Effector CD8-positive, alpha-beta T cell (primary cell): ENCODE data around the gene SCAMP2.
A peak's percentile ranks its signal among the peaks of the same experiment; 100 is the strongest.

ENCODE experiments used
- DNase-seq: peaks from one replicate; lab custom pipeline; 2025; lab: John Stamatoyannopoulos, UW

SCAMP2 gene

GRCh38 chr15:74858369-74858740, 14.8 kb downstream of the SCAMP2 start:
- DNase-seq: no peak

- no peak for DNase-seq
Measured at GRCh38 chr15:74857671-74858368, 15.3 kb downstream of the SCAMP2 start.

- DNase-seq: no peak
Measured at GRCh38 chr15:74857082-74857655, 16.0 kb downstream of the SCAMP2 start.

- no peak for DNase-seq
Measured at GRCh38 chr15:74856537-74856936, 16.6 kb downstream of the SCAMP2 start.

GRCh38 chr15:74855857-74856256, 17.3 kb downstream of the SCAMP2 start:
- no peak for DNase-seq

- no peak for DNase-seq
Measured at GRCh38 chr15:74854453-74855022, 18.6 kb downstream of the SCAMP2 start.

GRCh38 chr15:74851960-74852359, 21.2 kb downstream of the SCAMP2 start:
- no peak for DNase-seq

- DNase-seq: no peak
Measured at GRCh38 chr15:74850393-74850792, 22.8 kb downstream of the SCAMP2 start.

- DNase-seq: no peak
Measured at GRCh38 chr15:74847432-74847831, 25.7 kb downstream of the SCAMP2 start.

GRCh38 chr15:74845581-74845980, 27.6 kb downstream of the SCAMP2 start:
- no peak for DNase-seq

- no peak for DNase-seq
Measured at GRCh38 chr15:74845208-74845568, 28.0 kb downstream of the SCAMP2 start.

- no peak for DNase-seq
Measured at GRCh38 chr15:74844319-74845207, 28.6 kb downstream of the SCAMP2 start.

- no peak for DNase-seq
Measured at GRCh38 chr15:74843891-74844299, 29.3 kb downstream of the SCAMP2 start.

- no peak for DNase-seq
Measured at GRCh38 chr15:74843445-74843828, 29.7 kb downstream of the SCAMP2 start.

GRCh38 chr15:74842581-74843444, 30.4 kb downstream of the SCAMP2 start, which contains the start of gene ULK3:
ULK3 (minus strand) TSS chr15:74843156; CDS start chr15:74843105, 51 bp downstream.
- peak; percentile 84 for DNase-seq

- no peak for DNase-seq
Measured at GRCh38 chr15:74841891-74842373, 31.2 kb downstream of the SCAMP2 start.

- DNase-seq: no peak
Measured at GRCh38 chr15:74840851-74841775, 32.1 kb downstream of the SCAMP2 start.

GRCh38 chr15:74839526-74840395, 33.4 kb downstream of the SCAMP2 start:
- no peak for DNase-seq
